ENCODE data around the gene C5orf46.

- TF ChIP-seq RARB (CRISPR knock-in tag; IDR thresholded peaks at IDR 0.05) (no peak), CREB5 (CRISPR knock-in tag; IDR thresholded peaks at IDR 0.05; ENCODE audit: low read depth) (no peak), OSR1 (CRISPR knock-in tag; IDR thresholded peaks at IDR 0.05) (no peak), ZNF70 (CRISPR knock-in tag; IDR thresholded peaks at IDR 0.05) (no peak), BACH2 (CRISPR knock-in tag; IDR thresholded peaks at IDR 0.05; ENCODE audit: borderline replicate concordance) (no peak), CSRNP3 (CRISPR knock-in tag; IDR thresholded peaks at IDR 0.05) (no peak), PATZ1 (CRISPR knock-in tag; IDR thresholded peaks at IDR 0.05; ENCODE audit: borderline replicate concordance) (no peak), SNAI2 (CRISPR knock-in tag; IDR thresholded peaks at IDR 0.05) (no peak), ZC3H10 (CRISPR knock-in tag; IDR thresholded peaks at IDR 0.05) (no peak), TCF4 (CRISPR knock-in tag; IDR thresholded peaks at IDR 0.05; ENCODE audit: borderline replicate concordance) (no peak), TOX (CRISPR knock-in tag; IDR thresholded peaks at IDR 0.05; ENCODE audit: borderline replicate concordance) (no peak)
Measured at GRCh38 chr5:147918101-147918685, 11.9 kb upstream of the C5orf46 start.

All from SK-N-SH treated with all-trans-retinoic acid at 6 μM for 48 hours (cell line).